HepG2 (cell line): ENCODE results near the gene FAM221B. TPM values are rescaled to one million over a fixed set of nuclear protein-coding genes. Genes with fewer than 3 reads are reported as not detected.

Source experiments
- BRCA1 ChIP-seq: sonication (generic); formaldehyde crosslinking; IDR thresholded peaks from 2 replicates; pipeline ENCODE4 v1.4.0; 2020; ENCODE audit warnings: missing genetic modification reagents
- CTCF ChIP-seq: sonication (generic); formaldehyde crosslinking; IDR thresholded peaks from 2 replicates; pipeline ENCODE4 v1.5.0; 2020; ENCODE audit warnings: mild to moderate bottlenecking, missing genetic modification reagents, moderate library complexity
- GRHL1 ChIP-seq: sonication (generic); formaldehyde crosslinking; conservative IDR thresholded peaks from 2 replicates; pipeline ENCODE4 v1.8.0; 2022; ENCODE audit warnings: missing genetic modification reagents
- NFAT5 ChIP-seq: sonication (generic); formaldehyde crosslinking; IDR thresholded peaks from 2 replicates; pipeline ENCODE4 v1.4.0; 2020; ENCODE audit warnings: missing genetic modification reagents
- ZBTB4 ChIP-seq: sonication (generic); formaldehyde crosslinking; IDR thresholded peaks from 2 replicates; pipeline ENCODE4 v1.4.0; 2020; ENCODE audit warnings: missing genetic modification reagents, mild to moderate bottlenecking, borderline replicate concordance
- ZNF318 ChIP-seq: sonication (generic); formaldehyde crosslinking; IDR thresholded peaks from 2 replicates; pipeline ENCODE4 v1.4.0; 2020; ENCODE audit warnings: mild to moderate bottlenecking, missing genetic modification reagents
- polyA plus RNA-seq, 8 experiments: library from polyadenylated mRNA; depleted of rRNA in 3 of 8; stranded (reverse) in 7 of 8; unstranded in 1 of 8; fragments of >200 nt; fragmentation: Illumina TruSeq in 4 of 8; extraction: Trizol in 4 of 8; gene quantifications; 2 replicates each; pipeline versions ENCODE4 v1.2.1 to v1.2.3, GENCODE V29; 2011 to 2016; ENCODE audit warnings: low read depth in 4 of 8, missing spikeins in 1 of 8, mixed read lengths in 1 of 8; ENCODE audit not compliant: insufficient read depth in 1 of 8
- total RNA-seq, 5 experiments: library from RNA; depleted of rRNA; stranded (reverse); fragments of >200 nt; fragmentation: Illumina TruSeq; extraction: Trizol; gene quantifications; 2 replicates each; pipeline ENCODE4 v1.2.3, GENCODE V29; 2016; ENCODE audit warnings: low read depth in 1 of 5

The FAM221B gene
- total and polyA plus RNA-seq, 2 of the 13 experiments (the other 11 are each of a cell fraction or from before 2014, with no cell fraction given), result not detected

GRCh38 chr9:35826071-35826701 lies 2.3 kb downstream of the FAM221B start (continued):
- peak; percentile 77 for TF ChIP-seq CTCF (CRISPR knock-in tag)
- TF ChIP-seq ZBTB4, result no peak
- 0 out of 2 replicates have a peak, but pooled peaks have one; percentile 32 for TF ChIP-seq ZNF318 (CRISPR knock-in tag)
- no peak for TF ChIP-seq NFAT5 (CRISPR knock-in tag)
- no peak for TF ChIP-seq GRHL1 (CRISPR knock-in tag)
- TF ChIP-seq BRCA1, result no peak
